BE2C (cell line): Measurements from ENCODE around the gene CISD1.

ENCODE experiments used
- DNase-seq: peaks from one replicate; pipeline ENCODE4 v3.0.0-alpha.2; 2020
- H3K27me3 ChIP-seq: fragments of 250-450 bp; sonication (Bioruptor Pico); 2 replicates; pipeline ENCODE4 v1.5.1; 2020; ENCODE audit warnings: mild to moderate bottlenecking
- H3K36me3 ChIP-seq: fragments of 250-450 bp; sonication (Bioruptor Pico); 2 replicates; pipeline ENCODE4 v1.5.1; 2020; ENCODE audit warnings: mild to moderate bottlenecking
- H3K4me1 ChIP-seq: fragments of 250-450 bp; sonication (Bioruptor Pico); 2 replicates; pipeline ENCODE4 v1.5.1; 2020
- H3K4me3 ChIP-seq: 2 replicates; pipeline ENCODE4 v1.5.1; 2011; ENCODE audit warnings: low read depth, low read length
- H3K9me3 ChIP-seq: fragments of 250-450 bp; sonication (Bioruptor Pico); 2 replicates; pipeline ENCODE4 v1.5.1; 2020
- TF ChIP-seq, protein P1 (sequence below): IDR thresholded peaks from 2 replicates; pipeline ENCODE4 v1.5.1; 2012; ENCODE audit warnings: mild to moderate bottlenecking, low read depth, low read length

The CISD1 gene

GRCh38 chr10:58318346-58318745 lies 49.4 kb downstream of the CISD1 start:
- no peak for DNase-seq
- no peaks in the 10 kb centered on the region for H3K27me3 ChIP-seq
- H3K36me3 ChIP-seq: no peaks in the 10 kb centered on the region
- no peak overlapping the region for H3K4me3 ChIP-seq
- H3K9me3 ChIP-seq: no peaks in the 10 kb centered on the region
- TF ChIP-seq, protein P1, sequence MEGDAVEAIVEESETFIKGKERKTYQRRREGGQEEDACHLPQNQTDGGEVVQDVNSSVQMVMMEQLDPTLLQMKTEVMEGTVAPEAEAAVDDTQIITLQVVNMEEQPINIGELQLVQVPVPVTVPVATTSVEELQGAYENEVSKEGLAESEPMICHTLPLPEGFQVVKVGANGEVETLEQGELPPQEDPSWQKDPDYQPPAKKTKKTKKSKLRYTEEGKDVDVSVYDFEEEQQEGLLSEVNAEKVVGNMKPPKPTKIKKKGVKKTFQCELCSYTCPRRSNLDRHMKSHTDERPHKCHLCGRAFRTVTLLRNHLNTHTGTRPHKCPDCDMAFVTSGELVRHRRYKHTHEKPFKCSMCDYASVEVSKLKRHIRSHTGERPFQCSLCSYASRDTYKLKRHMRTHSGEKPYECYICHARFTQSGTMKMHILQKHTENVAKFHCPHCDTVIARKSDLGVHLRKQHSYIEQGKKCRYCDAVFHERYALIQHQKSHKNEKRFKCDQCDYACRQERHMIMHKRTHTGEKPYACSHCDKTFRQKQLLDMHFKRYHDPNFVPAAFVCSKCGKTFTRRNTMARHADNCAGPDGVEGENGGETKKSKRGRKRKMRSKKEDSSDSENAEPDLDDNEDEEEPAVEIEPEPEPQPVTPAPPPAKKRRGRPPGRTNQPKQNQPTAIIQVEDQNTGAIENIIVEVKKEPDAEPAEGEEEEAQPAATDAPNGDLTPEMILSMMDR: no peak
- no peaks in the 10 kb centered on the region for H3K4me1 ChIP-seq

- TF ChIP-seq, protein P1: no peak
- Histone ChIP-seq H3K4me1 (no peaks in the 10 kb centered on the region), H3K27me3 (no peaks in the 10 kb centered on the region), H3K9me3 (no peaks in the 10 kb centered on the region), H3K4me3 (no peak overlapping the region), H3K36me3 (no peaks in the 10 kb centered on the region)
- DNase-seq: no peak
These were observed 50.6 kb downstream of the CISD1 start for GRCh38 chr10:58319599-58319998.

DNA sequence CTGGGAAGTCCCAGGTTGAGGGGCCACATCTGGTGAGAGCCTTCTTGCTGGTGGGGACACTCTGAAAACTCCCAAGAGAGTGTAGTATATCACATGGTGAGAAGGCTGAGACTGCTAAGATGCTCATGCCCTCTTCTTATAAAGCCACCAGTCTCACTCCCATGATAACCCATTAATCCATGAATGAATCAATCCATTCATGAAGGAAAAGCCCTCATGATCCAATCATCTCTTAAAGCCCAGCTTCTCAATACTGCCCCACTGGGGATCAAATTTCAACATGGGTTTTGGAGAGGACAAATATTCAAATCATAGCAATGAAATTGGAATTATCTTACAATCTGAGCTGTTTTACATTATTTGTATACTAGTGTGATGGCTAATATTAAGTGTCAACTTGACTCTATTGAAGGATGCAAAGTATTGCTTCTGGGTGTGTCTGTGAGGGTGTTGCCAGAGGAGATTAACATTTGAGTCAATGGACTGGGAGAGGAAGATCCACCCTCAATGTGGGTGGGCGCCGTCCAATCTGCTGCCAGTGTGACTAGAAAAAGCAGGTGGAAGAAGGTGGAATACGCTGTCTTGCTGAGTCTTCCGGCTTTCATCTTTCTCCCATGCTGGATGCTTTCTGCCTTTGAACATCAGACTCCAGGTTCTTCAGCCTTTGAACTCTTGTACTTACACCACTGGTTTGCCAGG lies 51.5 kb downstream of the CISD1 start:
- no peaks in the 10 kb centered on the region for H3K36me3 ChIP-seq
- no peaks in the 10 kb centered on the region for H3K4me1 ChIP-seq
- TF ChIP-seq, protein P1: no peak
- DNase-seq: no peak
- no peak overlapping the region for H3K4me3 ChIP-seq
- H3K9me3 ChIP-seq: no peaks in the 10 kb centered on the region
- no peaks in the 10 kb centered on the region for H3K27me3 ChIP-seq

GRCh38 chr10:58322072-58322834 lies 53.3 kb downstream of the CISD1 start:
- no peak for DNase-seq
- no peaks in the 10 kb centered on the region for H3K9me3 ChIP-seq
- TF ChIP-seq, protein P1: no peak
- no peaks in the 10 kb centered on the region for H3K36me3 ChIP-seq
- no peak overlapping the region for H3K4me3 ChIP-seq
- no peaks in the 10 kb centered on the region for H3K4me1 ChIP-seq
- H3K27me3 ChIP-seq: no peaks in the 10 kb centered on the region

- Histone ChIP-seq H3K4me3 (no peak overlapping the region), H3K27me3 (no peaks in the 10 kb centered on the region), H3K9me3 (no peaks in the 10 kb centered on the region), H3K36me3 (no peaks in the 10 kb centered on the region), H3K4me1 (no peaks in the 10 kb centered on the region)
- TF ChIP-seq, protein P1: no peak
- no peak for DNase-seq
These were observed 53.9 kb downstream of the CISD1 start for GRCh38 chr10:58322835-58323209.

DNA sequence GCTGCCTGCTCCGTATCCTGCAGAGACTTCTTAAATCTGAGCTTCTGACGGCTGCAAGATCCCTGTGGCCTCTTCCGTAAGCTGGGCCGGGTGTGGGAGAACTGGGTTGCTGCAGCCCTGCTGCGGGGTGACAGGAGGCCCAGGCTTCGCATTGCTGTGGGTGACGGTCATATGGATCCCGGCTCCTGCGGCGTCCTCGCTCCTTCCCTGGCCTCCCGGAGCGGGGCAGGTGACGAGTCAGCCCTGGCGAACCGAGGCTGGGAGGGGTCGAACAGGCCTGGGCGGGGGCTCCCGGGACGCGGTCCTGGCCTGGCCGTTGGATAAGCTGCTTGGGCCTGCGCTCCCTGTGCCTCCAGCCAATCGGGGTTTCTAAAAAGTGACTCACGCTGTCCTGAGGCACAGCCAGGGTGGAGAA lies 58.0 kb downstream of the CISD1 start:
- Histone ChIP-seq H3K4me3 (no peak overlapping the region), H3K27me3 (no peaks in the 10 kb centered on the region), H3K36me3 (no peaks in the 10 kb centered on the region), H3K4me1 (no peaks in the 10 kb centered on the region), H3K9me3 (no peaks in the 10 kb centered on the region)
- TF ChIP-seq, protein P1: no peak
- no peak for DNase-seq
